Stimulated activated CD4-positive, alpha-beta T cell treated with anti-CD3 and anti-CD28 coated beads, TNF-alpha, amount 100 ng/mL, for 1 hour (primary cell): Measurements from ENCODE around the gene MCRIP2.

Source experiments
- DNase-seq, 3 donors: peaks; one replicate each; pipeline ENCODE4 v3.0.0-alpha.2; 2020; ENCODE audit warnings: low read depth in 3 of 3, low spot score in 1 of 3

The MCRIP2 gene

GRCh38 chr16:668519-669171, 27.0 kb downstream of the MCRIP2 start:
- no peak for DNase-seq

GRCh38 chr16:669666-670065, 28.0 kb downstream of the MCRIP2 start:
- DNase-seq, result no peak

- DNase-seq, result no peak
Observed at GRCh38 chr16:670485-671352, 29.1 kb downstream of the MCRIP2 start.

- no peak for DNase-seq
Observed at GRCh38 chr16:671353-672131, 29.9 kb downstream of the MCRIP2 start.

GRCh38 chr16:672371-672770, 30.7 kb downstream of the MCRIP2 start:
- no peak for DNase-seq

- DNase-seq, result no peak
Observed at GRCh38 chr16:672851-673250, 31.2 kb downstream of the MCRIP2 start.

GRCh38 chr16:673399-673991, 31.9 kb downstream of the MCRIP2 start:
- DNase-seq, result no peak

- no peak for DNase-seq
Observed at GRCh38 chr16:674214-674881, 32.7 kb downstream of the MCRIP2 start.

GRCh38 chr16:674968-675883, 33.6 kb downstream of the MCRIP2 start, which contains the start of gene RHBDL1:
TSS of gene RHBDL1 (plus strand) at chr16:675671. CDS start at chr16:675791, 120 bp downstream.
- DNase-seq, result no peak

- DNase-seq, result no peak
Observed at GRCh38 chr16:675884-676564, 34.4 kb downstream of the MCRIP2 start.

GRCh38 chr16:676565-676902, 34.9 kb downstream of the MCRIP2 start:
- no peak for DNase-seq

GRCh38 chr16:676913-677312, 35.3 kb downstream of the MCRIP2 start:
- no peak for DNase-seq

- no peak for DNase-seq
Observed at GRCh38 chr16:677316-678190, 35.9 kb downstream of the MCRIP2 start.

GRCh38 chr16:678209-678857, 36.7 kb downstream of the MCRIP2 start:
- DNase-seq, result no peak

- no peak for DNase-seq
Observed at GRCh38 chr16:678858-679813, 37.5 kb downstream of the MCRIP2 start.

GRCh38 chr16:679814-680624, 38.4 kb downstream of the MCRIP2 start, which contains the start of gene STUB1:
TSS of gene STUB1 (plus strand) at chr16:680410. CDS start at chr16:680526, 116 bp downstream.
- peak; percentile 70 to 86 (median 78) for DNase-seq
